ENCODE data around the gene GFY. TPM values are rescaled to one million over a fixed set of nuclear protein-coding genes. Genes with fewer than 3 reads are reported as not detected.

Gene GFY
- total and polyA plus RNA-seq, 9 of the 15 experiments (the other 6 are each of a cell fraction or from before 2014, with no cell fraction given): 0.06 to 0.40 (median 0.19) TPM; not detected in 3

GRCh38 chr19:49453013-49453756 lies 28.0 kb downstream of the GFY start, which contains the start of gene ALDH16A1 (continued):
- peak; percentile 71 for TF ChIP-seq REST (IDR thresholded peaks at IDR 0.05; ENCODE audit: borderline replicate concordance)
- no peak; the same call in 1 of the 2 replicates for TF ChIP-seq REST (CRISPR knock-in tag; IDR thresholded peaks at IDR 0.05; ENCODE audit: low read depth)
- no peak for TF ChIP-seq HNRNPH1 (optimal IDR thresholded peaks at IDR 0.05; ENCODE audit: low read depth, low read length)
- peak; percentile 74; the same call in 1 of the 2 replicates for TF ChIP-seq KLF13 (tag; IDR thresholded peaks at IDR 0.05; ENCODE audit: borderline replicate concordance, low read depth)
- no peak for TF ChIP-seq GTF2B (IDR thresholded peaks at IDR 0.05; ENCODE audit: extremely low read depth, insufficient read length)
- no peak for TF ChIP-seq RAD21 (CRISPR knock-in tag; conservative IDR thresholded peaks at IDR 0.05 in 1 of 2, IDR thresholded peaks at IDR 0.05 in 1 of 2)
- no peak for TF ChIP-seq TCF15 (CRISPR knock-in tag; IDR thresholded peaks at IDR 0.05)
- TF ChIP-seq RERE (CRISPR knock-in tag; IDR thresholded peaks at IDR 0.05; ENCODE audit: borderline replicate concordance): no peak
- TF ChIP-seq CREB3 (tag; conservative IDR thresholded peaks at IDR 0.05; ENCODE audit: low read depth): no peak
